ENCODE data around the gene SGCA.

The SGCA gene

DNA sequence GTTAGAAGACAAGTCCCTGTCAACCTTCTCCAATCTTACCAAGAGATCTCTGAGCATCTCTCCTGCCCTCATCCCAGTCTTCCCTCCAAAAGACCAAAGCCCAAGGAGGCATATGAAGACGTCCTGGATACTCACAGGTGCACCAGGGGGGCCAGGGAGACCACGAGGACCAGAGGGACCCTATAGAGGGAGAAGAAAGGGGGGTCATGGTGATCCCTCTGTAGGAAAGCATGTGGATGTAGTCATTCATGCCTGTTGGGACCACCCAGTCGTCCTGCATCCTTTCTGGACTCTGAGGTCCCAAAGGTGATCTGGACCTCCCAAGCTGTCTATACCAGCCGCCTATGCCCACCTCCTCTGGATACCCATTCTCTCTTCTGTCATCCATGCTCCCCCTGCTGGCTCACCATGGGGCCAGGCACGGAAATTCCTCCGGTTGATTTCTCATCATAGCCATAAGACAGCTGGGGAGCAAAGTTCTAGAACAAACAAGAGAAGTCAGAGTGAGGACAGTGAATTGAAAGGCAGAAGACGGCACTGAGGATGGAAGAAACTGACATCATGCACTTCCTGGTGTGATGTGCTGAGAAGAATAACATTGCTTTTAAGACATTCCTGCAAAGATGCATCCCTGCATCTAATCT lies 32.3 kb downstream of the SGCA start:
- DNase-seq = peak; percentile 39 to 40

DNA sequence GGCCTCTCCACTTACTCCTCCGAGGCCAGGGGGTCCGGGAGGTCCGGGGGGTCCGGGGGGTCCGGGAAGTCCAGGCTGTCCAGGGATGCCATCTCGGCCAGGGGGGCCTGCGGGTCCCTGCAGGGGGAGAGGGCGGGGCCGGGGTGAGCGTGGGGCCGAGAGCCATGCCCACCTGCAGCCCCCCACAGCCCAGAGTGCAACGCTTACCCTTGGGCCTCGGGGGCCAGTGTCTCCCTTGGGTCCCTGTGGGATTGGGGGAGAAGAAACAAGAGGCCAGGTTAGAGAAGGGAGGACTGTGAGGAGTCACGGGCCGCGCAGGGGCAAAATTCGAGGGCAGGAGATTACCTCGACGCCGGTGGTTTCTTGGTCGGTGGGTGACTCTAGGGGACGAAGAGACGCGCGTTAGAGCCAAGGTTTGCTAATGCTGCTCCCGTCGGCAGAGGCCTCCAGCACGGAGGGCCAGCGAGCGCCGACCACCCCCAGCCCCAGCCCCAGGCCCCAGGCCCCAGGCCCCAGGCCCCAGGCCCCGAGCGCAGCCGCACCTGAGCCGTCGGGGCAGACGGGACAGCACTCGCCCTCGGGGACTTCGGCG lies 33.5 kb downstream of the SGCA start:
- no peak for DNase-seq

DNA sequence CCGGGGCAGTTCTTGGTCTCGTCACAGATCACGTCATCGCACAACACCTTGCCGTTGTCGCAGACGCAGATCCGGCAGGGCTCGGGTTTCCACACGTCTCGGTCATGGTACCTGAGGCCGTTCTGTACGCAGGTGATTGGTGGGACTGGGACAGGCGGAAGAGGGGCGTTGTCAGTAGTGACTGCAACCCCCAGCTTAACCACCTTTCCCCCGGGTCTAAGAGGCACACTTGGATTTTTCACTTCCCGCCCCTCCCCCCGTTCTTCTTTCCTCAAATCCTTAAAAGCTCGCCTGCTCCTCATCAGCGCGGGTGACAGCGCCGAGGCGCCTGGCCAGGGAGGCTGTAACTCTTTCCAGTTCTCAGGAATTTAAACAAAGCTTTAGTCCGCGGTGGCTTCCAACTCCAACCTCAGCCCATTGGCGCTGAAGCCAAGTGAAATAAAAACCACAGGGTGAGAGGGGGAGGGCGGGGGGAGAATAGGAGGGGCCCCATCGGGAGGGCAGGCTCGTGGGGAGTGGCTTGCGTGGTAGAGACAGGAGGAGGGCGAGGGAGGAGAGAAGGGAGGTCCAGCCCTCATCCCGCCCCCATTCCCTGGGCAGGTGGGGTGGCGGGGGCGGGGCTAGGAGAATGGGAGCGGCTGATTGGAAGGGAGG lies 34.1 kb downstream of the SGCA start:
- peak; percentile 66 to 87 for DNase-seq

DNA sequence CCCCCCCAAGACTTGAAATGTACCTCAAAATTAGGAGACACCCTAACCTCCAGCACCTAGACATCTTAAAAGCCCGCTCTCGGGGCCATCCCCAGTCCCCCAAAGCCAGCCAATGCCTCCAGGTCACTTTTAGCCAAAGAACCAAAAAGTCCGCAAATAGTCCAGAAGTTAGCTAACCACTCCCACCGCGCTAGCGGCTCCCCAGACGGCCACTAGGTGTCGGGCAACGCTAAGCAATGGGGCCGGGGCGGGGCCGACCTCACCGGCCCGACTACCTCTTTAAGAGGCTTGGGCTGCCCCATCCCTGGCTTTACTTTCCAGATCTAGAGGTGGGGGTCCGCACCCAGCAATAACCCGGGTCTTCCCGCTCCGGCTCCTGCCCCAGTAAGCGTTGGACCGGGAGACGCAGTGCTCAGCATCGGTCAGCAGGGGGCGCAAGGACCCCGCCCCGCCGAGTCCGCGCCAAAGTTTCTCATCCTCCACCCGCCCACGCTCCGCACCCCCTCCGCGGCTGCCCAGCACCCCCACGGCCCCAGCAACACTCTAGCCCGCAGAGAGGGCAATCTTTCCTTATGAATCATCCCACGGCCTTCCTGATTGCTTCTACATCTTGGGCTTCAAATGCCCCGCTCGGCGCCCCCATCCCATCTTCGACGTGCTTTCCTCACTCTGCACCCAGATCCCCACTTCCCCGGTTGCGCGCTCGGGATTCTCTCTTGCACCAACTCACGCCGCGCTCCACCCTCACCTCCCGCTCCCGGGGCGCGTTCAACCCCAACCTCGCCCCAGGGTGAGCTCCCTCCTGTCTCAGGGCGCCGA lies 34.9 kb downstream of the SGCA start:
- DNase-seq = peak; percentile 50 to 87

DNA sequence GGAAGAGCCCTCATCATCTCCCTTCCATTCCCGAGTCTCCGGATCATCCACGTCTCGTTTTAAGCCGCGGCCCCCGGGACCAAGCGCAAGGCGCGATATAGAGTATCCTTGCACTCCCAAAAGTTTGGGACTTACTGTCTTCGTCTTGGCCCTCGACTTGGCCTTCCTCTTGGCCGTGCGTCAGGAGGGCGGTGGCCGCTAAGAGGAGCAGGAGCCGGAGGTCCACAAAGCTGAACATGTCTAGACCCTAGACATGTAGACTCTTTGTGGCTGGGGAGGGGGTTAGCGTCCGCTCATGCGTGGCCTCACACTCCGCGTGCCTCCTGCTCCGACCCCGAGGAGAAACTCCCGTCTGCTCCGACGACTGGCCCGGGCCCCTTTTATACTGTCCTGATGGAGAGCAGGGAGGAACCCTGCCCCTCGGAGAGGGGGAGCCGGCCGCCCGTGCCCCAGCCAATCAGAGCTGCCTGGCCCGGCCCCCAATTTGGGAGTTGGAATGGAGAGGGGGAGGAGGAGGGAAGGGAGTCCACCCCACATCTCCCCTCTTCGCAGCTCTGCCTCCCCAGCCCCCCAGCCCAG lies 35.6 kb downstream of the SGCA start, which contains the start of gene COL1A1:
TSS of gene COL1A1 (minus strand) at position 356 of the 579 bp plus-strand sequence. CDS start at position 238, 118 bp downstream.
- no peak for DNase-seq

DNA sequence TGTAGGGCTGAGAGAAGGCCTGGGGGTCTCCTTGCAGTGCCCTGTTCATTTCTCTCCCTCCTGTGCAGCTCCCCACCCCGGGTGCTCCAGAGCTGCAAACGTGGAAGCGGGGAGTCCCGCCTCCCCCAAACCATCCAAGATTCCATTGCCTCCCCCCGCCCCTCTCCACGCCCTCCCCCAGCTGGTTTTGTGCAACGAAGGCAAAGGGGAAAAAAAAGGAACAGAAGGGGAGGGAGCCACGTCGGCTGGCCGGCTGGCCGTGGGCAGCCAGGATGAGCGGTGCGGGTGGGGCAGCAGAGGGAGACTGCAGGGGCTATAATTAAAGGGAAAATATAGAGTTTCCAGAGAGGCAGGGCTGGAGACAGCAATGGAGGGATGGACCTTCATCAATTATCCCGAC lies 37.3 kb downstream of the SGCA start:
- DNase-seq = no peak

DNA sequence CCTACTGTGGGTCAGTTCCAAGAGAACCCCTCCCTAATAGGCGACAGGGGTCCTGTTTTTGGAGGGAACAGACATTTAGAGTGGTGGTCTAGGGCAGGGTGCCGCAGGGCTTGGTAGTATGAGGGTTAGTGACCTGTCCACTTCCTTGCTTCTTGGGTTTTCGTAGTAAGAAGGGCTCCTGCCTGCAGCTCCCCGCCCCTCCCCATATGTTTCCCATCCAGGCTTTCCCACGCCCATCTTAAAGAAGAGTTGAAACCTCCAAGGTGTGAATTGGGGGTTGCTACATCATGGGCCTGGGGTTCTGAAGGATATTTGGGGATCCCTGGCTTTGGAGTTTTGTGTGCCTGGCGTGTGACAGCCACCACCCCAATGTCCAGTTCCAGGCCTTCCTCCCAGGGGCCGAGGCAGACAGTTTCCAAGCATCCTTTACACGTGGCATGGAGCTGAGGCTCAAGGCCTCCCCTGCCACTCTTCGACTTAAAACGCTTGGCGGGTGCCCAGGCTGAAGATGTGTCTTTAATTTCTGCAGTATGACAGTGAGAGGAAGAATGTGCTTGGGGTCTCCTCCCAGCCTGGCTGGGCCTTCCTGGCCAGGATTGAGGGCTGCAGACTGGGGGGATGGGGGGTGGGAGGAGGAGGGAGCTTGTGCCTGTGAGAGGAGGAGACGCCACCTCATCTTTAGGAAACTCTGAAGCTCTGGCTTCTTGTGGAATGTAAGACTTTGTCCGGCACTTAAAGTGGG lies 38.0 kb downstream of the SGCA start:
- no peak for DNase-seq

DNA sequence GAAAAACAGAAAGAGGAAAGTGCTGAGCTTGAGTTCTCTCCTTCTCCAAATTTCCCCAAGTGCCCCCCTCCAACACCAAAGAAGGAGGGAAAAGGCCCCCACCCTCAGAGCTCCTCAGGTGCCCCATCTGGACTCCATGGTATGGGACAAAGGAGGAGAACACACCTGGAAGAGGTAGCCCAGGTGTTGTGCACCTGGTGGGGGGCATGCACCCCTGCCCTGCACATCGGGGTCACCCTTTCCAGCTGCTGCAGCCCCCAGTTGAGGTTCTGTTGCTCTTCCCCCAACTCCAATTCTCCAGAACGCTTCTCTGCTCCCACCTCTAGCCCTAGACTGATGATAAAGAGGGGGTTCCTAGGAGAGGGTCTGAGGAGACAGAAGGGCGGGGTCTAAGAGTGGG lies 38.6 kb downstream of the SGCA start:
- no peak for DNase-seq

DNA sequence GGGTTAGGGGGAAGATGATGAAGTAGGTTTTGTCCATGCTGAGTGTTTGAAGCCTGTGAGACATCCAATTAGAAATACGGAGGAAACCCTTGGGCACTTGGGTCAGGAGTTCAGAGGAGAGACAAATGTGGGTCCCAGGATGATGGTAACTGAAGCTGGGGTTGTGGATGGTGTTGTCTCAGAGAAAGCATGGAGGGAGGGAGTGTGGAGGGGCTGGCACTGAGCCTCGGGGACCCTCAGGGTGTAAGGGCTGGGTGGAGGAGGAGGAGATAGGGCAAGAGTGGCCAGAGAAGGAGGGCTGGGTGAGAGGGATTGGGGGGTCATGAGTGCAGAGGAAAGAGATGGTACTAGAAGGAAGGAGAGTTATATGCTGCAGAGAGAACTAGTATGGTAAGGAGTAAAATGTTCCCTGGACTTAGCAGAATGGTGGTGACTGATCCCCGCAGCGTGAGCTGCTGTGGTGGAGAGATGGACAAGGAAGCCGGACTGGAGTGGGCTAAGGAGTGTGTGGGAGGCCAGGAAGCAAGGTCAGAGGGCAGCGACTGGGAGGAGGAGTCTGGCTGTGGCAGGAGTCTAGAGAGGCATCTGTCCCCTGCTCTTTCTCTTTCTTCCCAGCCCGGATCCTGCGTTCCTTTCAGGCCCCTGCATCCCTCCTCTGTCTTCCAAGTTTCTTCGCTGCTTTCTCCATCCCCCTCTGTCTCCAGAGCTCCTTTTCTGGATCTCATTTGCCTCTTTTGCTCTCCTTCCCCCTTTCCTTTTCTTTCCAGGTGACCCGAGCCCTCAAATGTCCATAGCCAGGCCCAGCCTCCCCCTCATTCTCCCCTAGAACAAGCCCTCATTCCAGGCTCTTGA lies 39.5 kb downstream of the SGCA start:
- DNase-seq = no peak

DNA sequence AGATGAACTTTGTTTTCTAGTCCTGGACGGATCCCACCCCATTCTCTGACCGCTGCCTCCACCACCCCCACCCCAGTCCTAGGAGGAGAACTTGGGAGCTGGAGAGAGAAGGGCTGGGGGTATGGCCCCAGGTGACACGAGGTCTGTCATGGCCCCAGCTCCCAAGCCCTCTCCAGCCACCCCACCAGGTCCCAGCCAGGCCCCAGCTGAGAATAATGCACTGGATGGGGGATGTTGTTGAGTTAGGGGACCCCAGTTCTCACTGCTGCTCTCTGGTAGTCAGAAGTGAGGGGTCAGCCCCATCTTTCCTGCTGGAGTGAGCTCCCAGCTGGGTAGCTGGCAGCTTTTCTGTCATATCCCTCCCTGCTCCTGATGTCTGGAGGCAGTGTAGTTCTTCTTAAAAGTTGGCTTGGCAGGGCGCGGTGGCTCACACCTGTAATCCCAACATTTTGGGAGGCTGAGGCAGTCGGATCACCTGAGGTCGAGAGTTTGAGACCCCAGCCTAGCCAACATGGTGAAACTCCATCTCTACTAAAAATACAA lies 40.2 kb downstream of the SGCA start:
- DNase-seq = no peak

DNA sequence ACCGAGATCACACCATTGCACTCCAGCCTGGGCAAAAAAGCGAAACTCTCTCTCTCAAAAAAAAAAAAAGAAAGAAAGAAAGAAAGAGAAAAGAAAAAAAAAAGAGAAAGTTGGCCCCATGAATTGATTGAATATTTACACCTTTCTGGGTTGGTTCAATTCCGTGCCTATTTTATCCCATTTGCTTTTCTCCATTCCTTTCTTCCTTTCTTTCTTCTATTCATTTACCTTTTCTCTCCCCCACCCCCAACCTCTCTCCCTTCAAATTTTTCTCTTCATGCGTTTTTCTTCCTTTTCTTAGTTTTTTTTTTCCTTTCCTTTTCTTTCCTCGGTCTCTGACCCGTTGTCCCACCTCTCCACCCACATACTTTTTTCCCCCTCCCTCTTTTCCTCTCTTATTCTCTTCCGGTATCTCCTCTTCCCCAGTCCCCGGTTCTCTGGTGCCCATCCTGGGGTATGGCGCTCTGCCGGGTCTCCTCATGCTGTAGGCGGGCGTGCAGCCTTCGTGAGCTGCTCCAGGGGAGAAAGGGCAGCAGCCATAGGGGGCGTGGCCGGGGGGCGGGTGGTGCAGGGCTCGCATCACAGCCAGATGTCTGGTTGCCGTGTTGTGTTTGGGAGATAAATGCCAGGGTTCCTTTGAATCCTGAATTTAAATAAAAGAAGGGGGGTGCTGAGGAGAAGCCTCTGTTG lies 40.9 kb downstream of the SGCA start:
- DNase-seq = no peak

DNA sequence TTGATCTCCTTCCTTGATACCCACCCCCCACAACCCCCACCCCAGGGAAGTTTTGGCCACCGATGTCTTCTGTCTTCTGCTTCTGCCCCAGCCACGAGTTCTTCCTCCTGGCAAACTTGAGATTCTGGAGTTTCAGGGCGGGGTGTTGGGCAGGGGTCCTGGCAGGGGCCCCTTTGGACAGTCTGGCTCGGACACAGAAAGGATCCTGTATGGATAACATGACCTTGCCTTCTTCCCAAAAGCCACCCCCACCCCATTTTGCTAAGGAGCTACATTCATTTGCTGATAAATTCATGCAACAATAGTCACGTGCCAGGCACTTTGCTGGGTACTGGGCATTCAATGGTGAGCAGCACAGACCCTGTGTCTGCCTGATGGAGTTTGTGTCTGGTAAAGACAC lies 41.5 kb downstream of the SGCA start:
- no peak for DNase-seq

DNA sequence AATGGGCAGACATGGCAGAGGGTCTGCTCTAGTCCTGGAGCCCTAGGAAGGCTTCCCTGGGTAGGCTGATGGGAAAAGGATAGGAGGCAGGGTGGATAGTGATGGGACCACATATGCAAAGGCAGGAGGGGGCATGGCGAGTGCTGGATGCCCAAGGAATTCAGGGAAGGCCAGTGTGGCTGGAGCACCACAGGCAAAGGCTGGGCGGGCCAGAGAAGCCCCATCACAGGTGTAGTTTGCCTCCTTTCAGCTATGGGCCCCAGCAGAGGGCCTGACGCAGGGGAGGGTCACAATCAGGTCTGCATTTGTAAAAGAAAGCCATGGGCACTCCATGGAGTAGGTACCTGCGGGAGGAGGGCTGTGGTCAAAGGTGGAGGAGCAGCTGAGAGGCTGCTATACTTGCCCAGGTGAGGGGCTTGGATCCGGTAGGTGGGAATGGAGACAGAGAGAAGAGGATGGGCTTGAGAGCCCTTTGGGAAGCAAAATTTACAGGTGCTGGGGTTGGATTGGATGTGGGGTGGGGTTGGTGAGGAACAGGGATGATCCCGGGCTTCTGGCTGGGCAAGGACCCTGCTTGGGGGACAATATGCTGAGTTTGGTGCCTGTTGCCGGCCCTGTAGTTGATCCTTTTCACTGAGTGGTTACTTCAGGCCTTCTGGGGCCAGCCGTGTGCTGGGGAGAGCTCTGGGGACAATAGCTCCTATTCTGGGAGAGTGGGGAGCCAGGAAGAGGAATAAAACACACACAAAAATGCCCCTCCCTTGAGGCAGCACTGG lies 42.2 kb downstream of the SGCA start:
- DNase-seq = no peak

DNA sequence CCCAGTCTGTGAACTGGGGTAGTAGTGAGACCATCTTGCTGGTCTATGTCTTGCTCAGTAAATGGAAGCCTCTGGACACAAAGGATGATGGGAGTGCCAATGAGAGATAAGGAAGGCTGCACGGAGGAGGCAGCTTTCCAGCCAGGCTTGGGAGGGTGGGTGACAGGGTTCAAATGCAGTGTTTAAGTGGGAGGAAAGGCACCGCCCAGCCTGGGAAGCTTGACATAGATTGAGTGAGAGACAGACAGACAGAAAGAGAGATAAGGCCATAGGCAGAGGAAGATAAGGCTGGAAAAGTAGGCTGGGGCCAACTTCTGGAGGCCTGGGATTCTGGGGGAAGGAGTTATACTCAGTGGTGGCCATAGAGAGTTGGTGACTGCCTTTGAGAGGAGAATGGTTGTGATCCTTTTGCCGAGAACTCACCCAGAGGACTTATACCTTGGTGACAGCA lies 42.8 kb downstream of the SGCA start:
- no peak for DNase-seq

DNA sequence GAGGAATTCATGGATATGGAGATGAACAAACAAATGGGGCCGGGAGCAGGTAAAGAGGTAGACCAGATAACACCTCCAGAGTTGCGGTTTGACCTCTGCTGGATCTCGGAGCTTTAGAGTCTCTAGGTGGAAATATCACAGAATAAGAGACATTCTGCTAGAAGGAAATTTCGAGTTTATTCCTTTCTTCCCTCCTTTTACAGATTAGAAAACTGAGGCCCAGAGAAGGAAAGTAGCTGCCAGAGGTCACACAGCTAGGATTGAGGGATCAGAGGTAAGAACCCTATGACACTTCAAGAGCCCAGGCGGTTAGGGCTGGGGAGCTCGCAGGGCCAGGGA lies 43.3 kb downstream of the SGCA start:
- no peak for DNase-seq

DNA sequence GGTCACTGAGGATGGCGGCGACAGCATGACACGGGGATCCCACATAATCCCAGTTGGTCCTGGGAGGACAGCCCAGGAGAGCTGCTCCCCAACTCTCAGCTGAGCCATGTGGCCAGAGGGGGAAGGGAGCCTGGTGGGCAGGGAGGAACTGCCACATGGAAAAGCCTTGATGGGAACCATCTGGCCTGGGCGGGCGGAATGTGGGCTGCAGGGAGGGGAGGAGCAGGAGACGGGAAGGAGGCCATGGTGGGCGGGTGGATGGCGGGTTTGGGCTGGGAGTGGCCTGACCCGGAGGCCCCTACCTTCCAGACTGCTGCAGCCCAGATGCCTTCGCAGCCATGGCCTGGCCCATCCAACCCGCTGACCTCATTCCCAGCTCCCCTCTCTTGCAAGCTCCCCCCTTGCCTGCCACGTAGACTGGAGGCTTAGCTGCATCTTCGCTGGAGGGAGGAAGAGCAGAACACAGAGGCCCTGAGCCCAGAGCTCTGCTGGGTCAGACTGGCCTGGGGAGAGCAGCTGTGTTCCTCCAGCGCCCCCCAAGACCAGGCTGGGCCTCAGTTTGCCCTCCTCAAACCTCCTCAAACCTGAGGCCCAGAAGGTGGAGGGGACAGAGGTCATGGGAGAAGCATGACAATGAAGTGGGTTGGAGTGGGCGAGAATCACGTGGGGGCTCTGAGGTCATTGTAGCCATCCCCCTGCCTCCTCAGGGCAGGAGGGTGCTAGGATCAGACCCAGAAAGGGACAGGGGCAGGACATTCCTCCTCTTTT lies 43.9 kb downstream of the SGCA start:
- DNase-seq = no peak

DNA sequence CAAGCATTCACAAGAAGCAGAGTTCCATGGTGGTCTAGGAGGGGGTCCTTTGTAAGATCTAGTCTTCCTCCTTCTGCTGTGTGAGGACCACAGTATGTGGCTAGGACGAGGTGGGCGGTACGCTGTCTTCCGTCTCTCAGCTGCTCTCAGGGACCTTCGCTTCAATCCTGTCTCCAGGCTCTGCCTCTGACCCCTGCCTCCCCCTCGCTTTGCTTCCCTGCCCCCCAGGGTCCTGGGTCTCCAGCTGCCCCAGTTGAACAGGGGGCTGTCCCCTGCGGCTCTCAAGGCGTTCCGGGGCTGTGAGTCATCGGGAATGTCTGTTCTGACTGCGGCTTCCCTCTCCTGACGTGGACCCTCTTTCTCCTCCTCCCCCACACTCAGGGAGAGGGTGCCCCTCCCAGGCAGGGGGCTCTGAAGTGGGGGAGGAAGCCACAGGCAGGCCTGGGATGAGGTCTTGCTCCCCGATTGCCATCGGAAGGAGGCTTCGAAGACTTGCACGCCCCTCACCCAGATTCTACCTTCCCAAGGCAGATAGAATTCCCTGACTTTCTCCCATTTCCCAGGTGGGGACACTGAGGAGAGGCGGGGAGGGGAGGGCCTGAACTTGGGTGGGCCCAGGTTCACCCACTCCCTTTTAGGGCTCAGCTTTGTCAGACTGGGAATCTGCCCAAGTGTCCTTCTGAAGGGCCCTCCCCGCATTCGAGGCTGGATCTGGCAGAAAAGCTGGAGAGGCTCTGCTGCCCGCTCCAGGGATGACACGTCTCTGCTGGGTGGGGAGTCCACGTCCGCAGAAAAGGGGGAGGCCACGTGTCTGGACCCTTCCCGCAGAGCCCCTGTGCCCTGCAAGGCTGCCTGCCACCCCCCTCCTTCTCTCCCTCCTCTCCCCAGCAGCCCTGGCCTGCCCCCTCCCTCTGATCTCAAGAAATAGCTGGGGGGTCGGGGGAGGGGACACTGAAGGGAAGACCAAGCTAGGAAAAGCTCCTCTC lies 44.7 kb downstream of the SGCA start:
- peak in 1 of 2 experiments; percentile 22 for DNase-seq

Measured in SW 1271 (cell line).